Left ventricle myocardium inferior (tissue), 1 donor: ENCODE results near the gene MGMT. TPM values are rescaled to one million over a fixed set of nuclear protein-coding genes. Genes with fewer than 3 reads are reported as not detected.

ENCODE experiments used
- DNase-seq: peaks from one replicate; pipeline ENCODE4 v3.0.0-alpha.2; 2020
- H3K27ac ChIP-seq: fragments of 200-600 bp; replicated peaks from 2 replicates; pipeline ENCODE4 v1.8.0; 2021
- H3K27me3 ChIP-seq: fragments of 200-600 bp; 2 replicates; pipeline ENCODE4 v1.8.0; 2021; ENCODE audit warnings: low read depth
- H3K36me3 ChIP-seq: fragments of 200-600 bp; 2 replicates; pipeline ENCODE4 v1.8.0; 2021
- H3K4me1 ChIP-seq: fragments of 200-600 bp; 2 replicates; pipeline ENCODE4 v1.8.0; 2021
- H3K4me3 ChIP-seq: fragments of 200-600 bp; 2 replicates; pipeline ENCODE4 v1.8.0; 2021; ENCODE audit warnings: mild to moderate bottlenecking, moderate library complexity
- H3K9me3 ChIP-seq: fragments of 200-600 bp; replicated peaks from 2 replicates; pipeline ENCODE4 v1.8.0; 2021
- intact Hi-C: fragments of 100-400 bp; cut with micrococcal nuclease; formaldehyde crosslinking; loops from one replicate; pipeline ENCODE4 v1.11.0; 2022
- total RNA-seq: library from RNA; stranded (reverse); fragmentation: NEBNext Ultra II Directional; extraction: Animal tissue kit (Norgen Biotek cat#: 25700); gene quantifications from one replicate; pipeline ENCODE4 v1.2.1, GENCODE V29; 2021
- TF ChIP-seq, protein P1 (sequence below): fragments of 200-600 bp; IDR thresholded peaks from 2 replicates; pipeline ENCODE4 v1.8.0; 2021; ENCODE audit warnings: antibody characterized with exemption, mild to moderate bottlenecking, borderline replicate concordance
- donor health status: DM: no; HTN: yes; CAD: no; lungs with severe emphysema.

The MGMT gene
- total RNA-seq, 1 donor from 2014 or later: 15.4 TPM

DNA sequence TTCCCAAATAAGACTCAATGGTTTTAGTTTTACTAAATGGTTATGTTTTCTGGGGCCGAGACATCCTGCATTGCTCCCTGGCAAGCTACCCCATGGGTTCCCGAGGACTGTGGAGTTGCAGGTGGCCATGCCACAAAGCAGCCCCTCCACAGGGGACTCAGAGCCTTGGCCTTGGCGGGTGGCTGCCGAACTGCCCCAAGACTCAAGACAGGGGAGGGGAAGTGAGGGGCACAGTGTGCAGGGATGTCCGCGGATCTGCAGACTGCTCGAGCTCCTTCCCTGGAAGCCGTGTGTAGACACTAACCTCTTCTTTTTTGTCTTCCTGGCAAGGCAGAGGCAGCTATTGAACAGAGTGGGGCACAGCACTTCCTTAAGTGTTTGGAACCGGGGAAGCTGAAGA, 342.4 kb downstream of the MGMT start:
- Histone ChIP-seq H3K9me3 (peaks cover 27% of the 10 kb centered on the region), H3K4me1 (no peaks in the 10 kb centered on the region), H3K4me3 (no peak overlapping the region), H3K27me3 (peaks cover 78% of the 10 kb centered on the region), H3K27ac (no peak overlapping the region), H3K36me3 (no peaks in the 10 kb centered on the region)
- no peak for DNase-seq
- TF ChIP-seq, protein P1, sequence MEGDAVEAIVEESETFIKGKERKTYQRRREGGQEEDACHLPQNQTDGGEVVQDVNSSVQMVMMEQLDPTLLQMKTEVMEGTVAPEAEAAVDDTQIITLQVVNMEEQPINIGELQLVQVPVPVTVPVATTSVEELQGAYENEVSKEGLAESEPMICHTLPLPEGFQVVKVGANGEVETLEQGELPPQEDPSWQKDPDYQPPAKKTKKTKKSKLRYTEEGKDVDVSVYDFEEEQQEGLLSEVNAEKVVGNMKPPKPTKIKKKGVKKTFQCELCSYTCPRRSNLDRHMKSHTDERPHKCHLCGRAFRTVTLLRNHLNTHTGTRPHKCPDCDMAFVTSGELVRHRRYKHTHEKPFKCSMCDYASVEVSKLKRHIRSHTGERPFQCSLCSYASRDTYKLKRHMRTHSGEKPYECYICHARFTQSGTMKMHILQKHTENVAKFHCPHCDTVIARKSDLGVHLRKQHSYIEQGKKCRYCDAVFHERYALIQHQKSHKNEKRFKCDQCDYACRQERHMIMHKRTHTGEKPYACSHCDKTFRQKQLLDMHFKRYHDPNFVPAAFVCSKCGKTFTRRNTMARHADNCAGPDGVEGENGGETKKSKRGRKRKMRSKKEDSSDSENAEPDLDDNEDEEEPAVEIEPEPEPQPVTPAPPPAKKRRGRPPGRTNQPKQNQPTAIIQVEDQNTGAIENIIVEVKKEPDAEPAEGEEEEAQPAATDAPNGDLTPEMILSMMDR: no peak
- intact Hi-C loops: no loop called here

DNA sequence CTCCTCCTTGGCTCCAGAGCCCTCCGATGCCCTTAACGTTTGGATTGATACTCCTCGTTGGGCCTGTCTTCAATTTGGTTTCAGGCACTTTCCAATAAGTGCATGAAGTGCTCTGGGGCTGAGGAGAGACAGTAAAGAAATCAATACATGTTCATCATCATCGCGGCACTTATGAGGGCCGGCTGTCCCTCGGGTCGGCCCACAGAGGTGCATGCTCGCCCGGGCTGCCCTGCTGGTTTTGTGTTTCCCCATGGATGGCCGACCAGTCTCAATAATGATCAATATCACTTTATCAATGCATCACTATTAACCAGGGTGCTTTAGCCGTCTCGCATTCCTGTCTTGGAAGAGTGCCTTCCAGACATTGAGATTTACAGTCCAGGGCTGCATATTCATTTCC, 342.8 kb downstream of the MGMT start:
- Histone ChIP-seq H3K27me3 (peaks cover 82% of the 10 kb centered on the region), H3K4me3 (no peak overlapping the region), H3K9me3 (peaks cover 24% of the 10 kb centered on the region), H3K36me3 (no peaks in the 10 kb centered on the region), H3K27ac (no peak overlapping the region), H3K4me1 (no peaks in the 10 kb centered on the region)
- DNase-seq: no peak
- TF ChIP-seq, protein P1: no peak
- intact Hi-C loops: no loop called here

DNA sequence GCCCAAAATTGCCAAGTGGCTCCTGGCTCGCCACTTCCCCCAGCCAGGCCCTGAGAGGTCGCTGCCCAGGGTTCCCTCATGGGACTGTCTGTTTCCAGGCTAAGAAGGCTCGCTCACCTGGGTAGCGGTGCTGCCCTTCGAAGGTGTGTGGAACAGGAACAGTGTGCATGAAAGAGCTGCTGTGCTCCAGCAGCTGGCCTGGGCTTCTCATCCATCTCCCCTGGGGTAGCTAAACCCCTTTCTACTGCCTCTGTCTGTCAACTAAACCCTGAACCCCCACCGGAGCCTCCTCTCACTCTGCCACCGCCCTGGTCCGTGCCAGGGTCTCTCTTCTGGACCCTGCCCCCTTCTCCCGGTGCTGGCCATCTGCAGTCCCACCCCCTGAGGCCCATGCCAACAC, 344.2 kb downstream of the MGMT start:
- intact Hi-C loops: no loop called here
- Histone ChIP-seq H3K9me3 (peaks cover 10% of the 10 kb centered on the region), H3K36me3 (no peaks in the 10 kb centered on the region), H3K27ac (no peak overlapping the region), H3K27me3 (peaks cover 83% of the 10 kb centered on the region), H3K4me1 (no peaks in the 10 kb centered on the region), H3K4me3 (no peak overlapping the region)
- TF ChIP-seq, protein P1: no peak
- DNase-seq: no peak

- Histone ChIP-seq H3K27ac (no peak overlapping the region), H3K27me3 (peaks cover 83% of the 10 kb centered on the region), H3K36me3 (no peaks in the 10 kb centered on the region), H3K9me3 (peaks cover under 1% of the 10 kb centered on the region), H3K4me1 (no peaks in the 10 kb centered on the region), H3K4me3 (no peak overlapping the region)
- intact Hi-C loops: no loop called here
- DNase-seq: no peak
- TF ChIP-seq, protein P1: no peak
Measured at GRCh38 chr10:129812398-129812797, 345.4 kb downstream of the MGMT start.

DNA sequence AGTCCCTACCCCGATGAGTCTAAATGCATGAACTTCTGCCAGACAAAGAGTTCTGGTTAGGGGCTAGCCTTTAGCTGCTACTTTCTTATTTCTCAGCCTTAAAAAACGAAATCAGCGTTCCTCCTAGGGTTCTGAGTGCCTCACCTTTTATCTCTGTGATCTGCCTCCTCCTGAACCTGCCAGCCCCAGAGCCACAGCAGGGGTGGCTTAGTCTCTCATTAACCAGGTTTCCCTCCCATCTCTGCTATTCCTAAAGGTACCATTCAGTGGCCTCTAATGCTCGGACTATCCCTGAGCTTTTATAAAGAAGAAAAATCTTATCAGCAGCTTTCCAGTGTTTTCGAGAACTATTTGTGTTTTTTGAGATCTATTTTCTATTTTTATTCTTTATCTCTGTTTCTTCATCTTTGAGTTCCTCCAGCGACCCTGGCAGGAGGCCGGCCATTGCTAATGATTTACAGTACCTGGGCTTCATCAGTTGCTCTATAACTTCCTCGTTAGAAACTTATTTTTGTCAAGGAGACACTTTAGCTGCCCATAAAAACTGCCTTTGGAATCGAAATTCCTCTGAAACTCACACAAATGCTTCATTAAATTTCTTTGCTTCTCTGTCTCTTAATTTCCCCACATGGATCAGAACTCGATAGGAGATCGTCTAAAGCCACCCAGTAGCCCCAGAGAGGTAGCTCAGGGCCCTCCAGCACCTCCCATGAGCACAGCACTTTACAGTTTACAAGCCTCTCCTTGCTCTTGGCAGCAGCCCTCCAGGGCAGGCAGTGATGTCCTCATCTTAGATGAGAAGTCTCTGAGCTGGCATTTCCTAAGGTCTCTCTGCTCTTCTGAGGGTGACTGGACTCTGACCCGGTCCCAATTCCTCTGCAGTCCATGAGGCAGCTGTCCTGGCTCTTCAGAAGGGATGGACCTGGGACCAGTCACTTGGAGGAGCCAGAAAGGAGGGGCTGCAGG, 347.9 kb downstream of the MGMT start:
- TF ChIP-seq, protein P1: no peak
- Histone ChIP-seq H3K27ac (no peak overlapping the region), H3K36me3 (no peaks in the 10 kb centered on the region), H3K4me3 (no peak overlapping the region), H3K27me3 (peaks cover 63% of the 10 kb centered on the region), H3K9me3 (peaks cover 12% of the 10 kb centered on the region), H3K4me1 (no peaks in the 10 kb centered on the region)
- intact Hi-C loops: no loop called here
- no peak for DNase-seq
